Mesodermal cell (in vitro differentiated cells): ENCODE data around the gene CCDC152.
A peak's percentile ranks its signal among the peaks of the same experiment; 100 is the strongest.
"Not testable (repeated sequence)": the region's sequence is repeated elsewhere in the genome, so short reads cannot be mapped to it uniquely, and the experiment has no call there.

Source experiments
- H3K27ac ChIP-seq: 2 replicates; pipeline ENCODE4 v1.7.0; 2013; ENCODE audit warnings: mild to moderate bottlenecking, low read depth, low read length, moderate library complexity; ENCODE audit not compliant: severe bottlenecking
- H3K36me3 ChIP-seq: 2 replicates; pipeline ENCODE4 v1.7.1; 2013; ENCODE audit warnings: mild to moderate bottlenecking, low read length, moderate library complexity; ENCODE audit not compliant: control insufficient read depth, insufficient read depth
- H3K4me1 ChIP-seq: one replicate; pipeline ENCODE4 v1.7.1; 2013; ENCODE audit warnings: mild to moderate bottlenecking, low read length; ENCODE audit not compliant: insufficient read depth, control insufficient read depth, poor library complexity, severe bottlenecking
- H3K4me3 ChIP-seq: 2 replicates; pipeline ENCODE4 v1.7.0; 2013; ENCODE audit warnings: low read length, control low read depth, mild to moderate bottlenecking; ENCODE audit not compliant: insufficient read depth, poor library complexity, severe bottlenecking; ENCODE audit errors: extremely low read depth
- H3K9me3 ChIP-seq: 2 replicates; pipeline ENCODE4 v1.7.1; 2013; ENCODE audit warnings: mild to moderate bottlenecking, low read length, moderate library complexity; ENCODE audit not compliant: control insufficient read depth
- WGBS, 2 experiments: methylation state at CpG; one replicate each; pipeline ENCODE4 v1.1.5; 2013; ENCODE audit warnings: missing lambda C conversion rate in 2 of 2; ENCODE audit not compliant: insufficient coverage in 2 of 2; 5-methylcytosine and 5-hydroxymethylcytosine counted together

CCDC152 gene

DNA sequence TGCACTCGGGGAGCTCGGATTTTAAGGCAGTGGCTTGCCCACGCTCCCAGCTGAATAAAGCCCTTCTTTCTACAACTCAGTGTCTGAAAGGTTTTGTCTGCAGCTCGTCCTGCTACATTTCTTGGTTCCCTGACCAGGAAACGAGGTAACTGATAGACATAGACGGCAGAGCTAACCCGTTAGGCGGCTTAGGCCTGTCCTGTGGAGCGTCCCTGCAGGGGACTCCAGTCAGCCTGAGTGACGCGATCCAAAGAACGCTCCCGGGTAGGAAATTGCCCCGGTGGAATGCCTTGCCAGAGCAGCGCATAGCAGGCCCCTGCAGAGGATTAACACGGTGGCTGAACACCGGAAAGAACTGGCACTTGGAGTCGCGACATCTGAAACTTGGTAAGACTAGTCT lies 56.9 kb downstream of the CCDC152 start:
- Histone ChIP-seq H3K4me3 (no peak overlapping the region), H3K27ac (peak overlapping the region; percentile 77), H3K4me1 (peaks cover 10% of the 10 kb centered on the region), H3K9me3 (no peaks in the 10 kb centered on the region), H3K36me3 (no peaks in the 10 kb centered on the region)
- 21 to 34% methylated on average over 14 to 19 of the region's 19 CpGs for WGBS, 2 experiments

DNA sequence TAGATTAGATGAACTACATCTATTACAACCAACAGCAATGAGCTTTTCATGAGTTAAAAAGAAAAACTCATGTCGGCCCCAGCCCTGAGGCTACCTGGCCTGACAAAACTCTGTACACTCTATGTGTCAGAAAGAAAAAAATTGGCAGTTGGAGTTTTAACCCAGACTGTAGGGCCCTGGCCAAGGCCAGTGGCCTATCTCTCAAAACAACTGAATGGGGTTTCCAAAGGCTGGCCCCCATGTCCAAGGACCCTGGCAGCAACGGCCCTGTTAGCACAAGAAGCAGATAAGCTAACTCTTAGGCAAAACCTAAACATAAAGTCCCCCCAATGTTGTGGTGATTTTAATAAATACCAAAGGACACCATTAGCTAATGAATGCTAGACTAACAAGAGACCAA lies 59.9 kb downstream of the CCDC152 start:
- peaks cover 10% of the 10 kb centered on the region for H3K4me1 ChIP-seq
- not testable (repeated sequence) for H3K36me3 ChIP-seq, H3K9me3 ChIP-seq, H3K4me3 ChIP-seq, H3K27ac ChIP-seq
- 80 to 100% methylated on average over 1 of the region's 2 CpGs for WGBS, 2 experiments

DNA sequence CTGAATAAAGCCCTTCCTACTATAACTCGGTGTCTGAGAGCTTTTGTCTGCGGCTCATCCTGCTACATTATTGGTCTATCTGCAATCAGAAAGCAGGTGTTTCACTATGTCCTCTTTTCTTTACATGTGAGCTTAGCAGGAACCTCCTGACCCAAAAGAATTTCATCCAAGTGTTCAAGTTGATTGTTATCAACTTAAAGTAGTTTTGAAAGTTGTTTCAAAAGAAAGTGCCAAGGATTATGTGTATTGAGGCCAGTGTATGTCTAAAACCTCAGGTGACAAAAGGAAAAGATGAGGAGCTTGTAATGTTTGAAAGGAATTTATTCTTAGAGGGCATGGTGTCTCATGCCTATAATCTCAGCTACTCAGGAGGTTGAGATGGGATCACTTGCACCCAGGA lies 63.1 kb downstream of the CCDC152 start:
- H3K27ac ChIP-seq = no peak overlapping the region
- no peaks in the 10 kb centered on the region for H3K9me3 ChIP-seq
- H3K4me3 ChIP-seq = no peak overlapping the region
- H3K4me1 ChIP-seq = no peaks in the 10 kb centered on the region
- H3K36me3 ChIP-seq = no peaks in the 10 kb centered on the region
- WGBS, 2 experiments = 69 to 79% methylated on average over 2 of the region's 2 CpGs

DNA sequence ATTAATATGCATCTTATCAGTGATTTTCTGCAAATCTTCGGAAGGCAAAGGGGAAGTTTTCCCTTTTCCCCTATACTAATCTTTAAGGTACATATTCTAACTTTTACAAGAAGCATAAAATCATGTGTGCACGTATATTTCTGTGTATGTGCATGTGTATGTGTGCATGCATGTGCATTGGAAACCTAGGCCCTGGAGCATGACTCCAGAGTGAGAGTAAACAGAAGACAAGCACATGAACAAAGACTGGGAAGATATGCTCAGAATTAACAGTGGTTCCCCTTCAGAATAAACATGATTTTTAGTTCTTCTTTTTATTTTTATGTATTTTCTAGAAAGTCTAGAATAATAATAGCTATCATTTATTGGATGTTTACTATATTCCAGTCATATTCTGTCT lies 65.9 kb downstream of the CCDC152 start:
- WGBS, 2 experiments = no CpG with 5 or more reads among the region's 2 CpGs
- no peak overlapping the region for H3K4me3 ChIP-seq
- no peaks in the 10 kb centered on the region for H3K4me1 ChIP-seq
- H3K36me3 ChIP-seq = no peaks in the 10 kb centered on the region
- no peak overlapping the region for H3K27ac ChIP-seq
- H3K9me3 ChIP-seq = no peaks in the 10 kb centered on the region

DNA sequence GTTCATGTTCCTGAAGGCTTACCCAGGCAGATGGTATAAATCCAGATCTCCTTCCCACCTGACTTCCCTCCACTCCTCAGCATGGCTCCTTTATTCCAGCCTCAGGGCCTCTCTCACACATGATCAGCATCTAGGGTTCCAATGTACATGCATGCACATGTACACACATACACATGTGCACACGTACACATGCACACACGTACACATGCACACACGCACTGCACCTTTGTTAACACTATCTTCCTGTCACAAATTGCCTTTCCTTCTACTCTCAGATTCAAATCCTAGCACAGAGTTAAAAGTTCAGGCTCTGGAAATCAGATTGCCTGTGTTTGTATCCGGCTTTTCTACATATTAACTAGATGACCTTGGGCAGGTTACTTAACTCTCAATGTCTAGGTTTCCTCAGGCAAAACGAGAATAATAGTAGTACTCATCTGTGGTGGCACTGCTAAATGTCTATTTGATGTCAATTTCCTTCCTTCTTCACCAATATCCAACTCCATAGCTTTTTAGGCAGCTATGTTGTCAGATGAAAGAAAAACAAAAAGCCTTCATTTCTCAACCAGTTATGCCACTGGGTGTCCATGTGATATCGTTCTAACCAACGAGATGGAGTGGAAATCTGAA lies 67.8 kb downstream of the CCDC152 start:
- no peak overlapping the region for H3K4me3 ChIP-seq
- H3K4me1 ChIP-seq = no peaks in the 10 kb centered on the region
- H3K36me3 ChIP-seq = no peaks in the 10 kb centered on the region
- 75 to 87% methylated on average over 6 of the region's 7 CpGs for WGBS, 2 experiments
- H3K9me3 ChIP-seq = no peaks in the 10 kb centered on the region
- H3K27ac ChIP-seq = no peak overlapping the region

DNA sequence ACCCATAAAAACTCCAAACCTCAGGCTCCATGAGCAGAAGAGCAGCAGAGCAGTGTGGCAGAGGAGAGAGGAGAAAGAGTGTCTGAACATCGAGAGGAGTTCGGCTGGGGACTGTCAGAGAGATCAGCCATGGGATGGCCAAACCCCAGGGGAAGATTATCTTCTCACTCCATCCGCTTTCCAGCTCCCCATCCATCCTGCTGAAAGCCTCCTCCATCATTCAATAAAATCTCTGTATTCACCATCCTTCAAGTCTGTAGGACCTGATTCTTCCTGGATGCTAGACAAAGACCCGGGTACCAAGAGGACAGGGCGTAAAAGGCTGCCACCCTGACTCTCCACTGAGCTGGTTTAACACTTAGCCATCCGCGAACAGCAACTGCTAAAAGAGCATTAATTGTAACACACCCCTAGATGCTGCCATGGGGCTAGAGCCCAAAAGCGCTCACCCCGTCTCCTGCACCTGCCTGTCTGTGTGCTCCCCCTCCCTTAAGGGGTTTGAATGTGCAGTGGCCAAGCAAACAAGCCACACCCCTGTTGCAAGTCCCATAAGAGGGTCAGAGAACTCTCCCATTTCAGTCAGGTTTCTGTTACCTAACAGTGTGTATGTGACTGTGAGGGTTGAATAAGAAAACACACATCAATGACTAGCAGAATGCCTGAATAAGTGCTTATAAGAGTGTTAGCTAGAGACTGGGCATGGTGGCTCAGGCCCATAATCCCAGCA lies 69.0 kb downstream of the CCDC152 start:
- WGBS, 2 experiments = 78 to 89% methylated on average over 5 to 6 of the region's 9 CpGs
- Histone ChIP-seq H3K36me3 (no peaks in the 10 kb centered on the region), H3K9me3 (no peaks in the 10 kb centered on the region), H3K4me1 (no peaks in the 10 kb centered on the region), H3K27ac (no peak overlapping the region), H3K4me3 (no peak overlapping the region)

DNA sequence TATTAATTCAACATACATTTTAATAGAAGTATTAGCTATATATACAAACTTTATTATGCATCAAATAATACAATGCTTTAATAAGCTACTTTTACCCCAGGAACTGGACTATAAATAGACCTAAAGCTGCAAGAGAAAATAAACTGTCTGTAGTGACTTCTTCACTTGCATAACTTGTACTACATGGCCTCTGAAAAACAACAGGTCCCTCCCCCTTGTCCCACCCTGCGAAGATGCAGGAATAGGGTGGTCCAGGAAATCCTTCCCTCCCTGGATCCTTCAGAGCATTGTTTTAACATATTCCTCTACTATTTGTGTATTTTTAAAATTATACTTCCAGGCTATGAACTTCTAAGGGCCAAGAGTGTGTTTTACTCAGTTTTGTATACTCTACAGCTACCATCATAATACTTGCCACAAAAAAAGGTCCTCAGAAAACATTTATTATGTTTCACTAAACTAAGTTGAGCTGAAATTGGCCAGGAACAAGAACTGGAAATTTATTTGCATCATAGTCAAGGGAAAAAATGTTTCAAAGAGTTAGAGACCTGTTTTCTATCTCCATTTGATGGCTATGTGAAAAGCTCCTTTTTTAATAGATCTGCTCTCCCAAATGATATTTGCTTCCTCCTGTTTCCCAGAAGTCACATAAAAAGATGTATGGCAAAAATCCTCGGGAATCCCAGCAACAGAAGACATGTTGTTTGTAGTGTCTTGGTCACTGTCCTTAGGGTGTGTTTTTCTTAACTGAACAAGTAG lies 70.3 kb downstream of the CCDC152 start:
- 20 to 67% methylated on average over 1 of the region's 2 CpGs for WGBS, 2 experiments
- H3K36me3 ChIP-seq = no peaks in the 10 kb centered on the region
- H3K27ac ChIP-seq = no peak overlapping the region
- H3K9me3 ChIP-seq = no peaks in the 10 kb centered on the region
- no peak overlapping the region for H3K4me3 ChIP-seq
- H3K4me1 ChIP-seq = no peaks in the 10 kb centered on the region

DNA sequence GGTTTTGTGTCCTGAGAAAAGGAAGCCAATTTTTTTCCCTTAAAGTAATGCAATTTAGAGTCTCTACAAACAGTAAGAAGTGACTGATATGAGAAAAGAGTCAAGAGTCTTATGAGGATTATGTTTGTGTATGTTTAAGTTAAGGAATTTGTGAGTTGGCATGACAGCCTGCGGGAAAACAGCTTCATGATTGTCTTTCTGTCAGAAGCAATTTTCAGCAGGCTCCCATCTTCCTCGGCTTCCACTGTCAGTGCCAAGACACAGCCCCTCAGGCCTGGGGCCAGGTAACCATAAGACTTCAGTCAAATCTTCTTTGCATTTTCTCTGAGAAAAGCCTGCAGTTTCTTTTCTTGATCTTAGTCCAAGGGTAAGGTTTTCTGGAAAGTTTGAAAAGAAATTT lies 72.1 kb downstream of the CCDC152 start:
- no peak overlapping the region for H3K4me3 ChIP-seq
- no peaks in the 10 kb centered on the region for H3K9me3 ChIP-seq
- no peaks in the 10 kb centered on the region for H3K36me3 ChIP-seq
- no peaks in the 10 kb centered on the region for H3K4me1 ChIP-seq
- H3K27ac ChIP-seq = no peak overlapping the region
- 70 to 100% methylated on average over 1 to 2 of the region's 2 CpGs for WGBS, 2 experiments

DNA sequence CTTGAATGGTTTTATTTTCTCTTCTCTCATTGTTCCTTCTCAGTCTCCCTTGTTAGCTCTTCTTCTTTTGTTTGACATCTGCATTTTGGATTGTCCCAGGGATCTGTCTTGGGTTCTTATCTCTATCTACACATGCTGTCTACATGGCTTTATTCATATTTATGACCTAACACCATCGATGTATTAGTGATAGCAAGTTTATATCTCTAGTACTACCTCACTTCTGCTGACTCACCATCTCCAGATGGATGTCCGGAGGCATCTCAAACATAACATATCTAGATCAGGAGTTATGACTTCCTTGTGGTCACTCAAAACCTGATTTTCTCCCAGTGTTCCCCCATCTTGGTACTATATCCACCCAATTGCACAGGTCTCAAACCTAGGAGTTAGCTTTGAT lies 74.3 kb downstream of the CCDC152 start:
- H3K4me1 ChIP-seq = no peaks in the 10 kb centered on the region
- H3K9me3 ChIP-seq = no peaks in the 10 kb centered on the region
- no peaks in the 10 kb centered on the region for H3K36me3 ChIP-seq
- WGBS, 2 experiments = 93 to 100% methylated on average over 2 of the region's 2 CpGs
- H3K4me3 ChIP-seq = no peak overlapping the region
- H3K27ac ChIP-seq = no peak overlapping the region

DNA sequence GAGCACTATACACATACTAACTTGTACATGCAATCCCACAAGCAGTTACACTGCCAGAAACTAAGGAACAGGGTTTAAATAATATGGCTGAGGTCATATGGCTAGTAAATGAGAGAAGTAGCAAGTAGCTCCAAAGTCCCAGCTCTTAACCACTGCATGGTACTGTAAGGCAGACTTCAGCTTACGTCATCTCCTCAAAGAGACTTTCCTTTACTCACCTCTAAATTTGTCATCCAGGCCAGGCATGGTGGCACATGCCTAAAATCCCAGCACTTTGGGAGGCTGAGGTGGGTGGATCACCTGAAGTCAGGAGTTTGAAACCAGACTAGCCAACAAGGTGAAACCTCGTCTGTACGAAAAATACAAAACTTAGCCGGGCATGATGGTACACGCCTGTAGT lies 75.4 kb downstream of the CCDC152 start:
- Histone ChIP-seq H3K36me3 (no peaks in the 10 kb centered on the region), H3K4me1 (no peaks in the 10 kb centered on the region), H3K9me3 (no peaks in the 10 kb centered on the region), H3K4me3 (no peak overlapping the region), H3K27ac (no peak overlapping the region)
- 90 to 93% methylated on average over 4 of the region's 5 CpGs for WGBS, 2 experiments
